Activated CD4-positive, alpha-beta T cell treated with anti-CD3 and anti-CD28 coated beads, Interleukin-2, amount 50 U/mL, for 16 hours (primary cell): ENCODE data around the gene TNFRSF25.
"Not testable (repeated sequence)": the region's sequence is repeated elsewhere in the genome, so short reads cannot be mapped to it uniquely, and the experiment has no call there.

Experiments
- DNase-seq: peaks from one replicate; pipeline ENCODE4 v3.0.0-alpha.2; 2020

Gene TNFRSF25

DNA sequence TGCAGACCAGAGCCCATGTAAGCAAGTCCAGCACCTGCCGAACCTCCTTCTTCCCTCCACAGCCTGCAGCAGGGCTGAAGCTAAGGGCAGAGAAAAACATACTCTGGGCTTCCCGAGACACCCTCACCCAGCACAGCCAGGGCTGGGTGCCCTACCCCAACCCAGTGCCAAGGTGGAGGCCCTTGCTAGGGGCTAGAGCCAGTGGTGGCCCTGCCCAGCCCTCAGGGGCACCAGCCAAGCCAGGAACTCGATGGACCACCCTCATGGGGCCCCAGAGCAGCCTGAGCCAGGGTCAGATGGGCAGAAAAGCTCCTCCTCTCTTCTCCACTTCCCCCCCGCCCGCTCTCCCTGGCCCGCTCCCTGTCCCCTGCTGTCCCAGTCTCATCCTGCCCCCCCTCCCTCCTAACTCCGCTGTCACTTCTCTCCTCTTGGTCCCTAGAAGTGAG, 15.9 kb downstream of the TNFRSF25 start:
- no peak for DNase-seq

DNA sequence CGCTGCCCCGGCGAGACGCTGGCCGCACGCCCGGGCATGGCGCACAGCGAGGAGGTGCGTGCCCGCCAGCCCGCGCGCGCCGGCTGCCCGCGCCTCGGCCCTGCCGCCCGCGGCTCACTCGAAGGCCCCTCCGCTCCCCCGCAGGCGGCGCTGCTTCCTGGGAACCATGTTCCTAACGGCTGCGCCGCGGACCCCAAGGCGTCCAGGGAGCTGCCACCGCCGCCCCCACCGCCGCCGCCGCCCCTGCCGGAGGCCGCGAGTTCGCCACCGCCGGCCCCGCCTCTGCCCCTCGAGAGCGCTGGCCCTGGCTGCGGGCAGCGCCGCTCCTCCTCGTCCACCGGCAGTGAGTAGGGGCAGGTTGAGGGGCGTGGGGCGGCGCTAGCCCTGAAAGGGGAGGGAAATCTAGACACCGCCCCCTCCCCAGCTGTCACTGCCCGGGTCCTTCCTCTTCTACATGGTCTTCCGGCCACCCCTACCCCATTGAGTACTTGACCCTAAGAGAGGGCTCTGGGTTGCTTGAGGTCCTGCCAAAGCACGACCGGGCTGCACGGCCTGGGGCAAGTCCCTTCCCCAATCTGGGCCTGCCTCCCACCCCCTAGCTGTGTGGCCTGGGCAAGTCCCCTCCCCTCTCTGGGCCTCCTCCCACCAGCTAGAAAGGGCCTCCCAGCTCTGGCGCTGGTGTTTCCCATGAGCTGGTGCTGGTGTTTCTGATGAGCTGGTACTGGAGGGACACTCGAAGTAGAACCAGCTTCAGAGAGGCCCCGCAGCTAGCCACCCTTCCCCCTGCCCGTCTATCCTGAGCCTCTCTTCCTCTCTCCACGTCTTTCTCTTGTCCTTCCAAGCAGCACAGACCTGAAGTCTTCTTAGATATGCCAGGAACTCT, 17.0 kb downstream of the TNFRSF25 start:
- DNase-seq = no peak

- no peak for DNase-seq
Observed at GRCh38 chr1:6447818-6448748, 17.9 kb downstream of the TNFRSF25 start.

DNA sequence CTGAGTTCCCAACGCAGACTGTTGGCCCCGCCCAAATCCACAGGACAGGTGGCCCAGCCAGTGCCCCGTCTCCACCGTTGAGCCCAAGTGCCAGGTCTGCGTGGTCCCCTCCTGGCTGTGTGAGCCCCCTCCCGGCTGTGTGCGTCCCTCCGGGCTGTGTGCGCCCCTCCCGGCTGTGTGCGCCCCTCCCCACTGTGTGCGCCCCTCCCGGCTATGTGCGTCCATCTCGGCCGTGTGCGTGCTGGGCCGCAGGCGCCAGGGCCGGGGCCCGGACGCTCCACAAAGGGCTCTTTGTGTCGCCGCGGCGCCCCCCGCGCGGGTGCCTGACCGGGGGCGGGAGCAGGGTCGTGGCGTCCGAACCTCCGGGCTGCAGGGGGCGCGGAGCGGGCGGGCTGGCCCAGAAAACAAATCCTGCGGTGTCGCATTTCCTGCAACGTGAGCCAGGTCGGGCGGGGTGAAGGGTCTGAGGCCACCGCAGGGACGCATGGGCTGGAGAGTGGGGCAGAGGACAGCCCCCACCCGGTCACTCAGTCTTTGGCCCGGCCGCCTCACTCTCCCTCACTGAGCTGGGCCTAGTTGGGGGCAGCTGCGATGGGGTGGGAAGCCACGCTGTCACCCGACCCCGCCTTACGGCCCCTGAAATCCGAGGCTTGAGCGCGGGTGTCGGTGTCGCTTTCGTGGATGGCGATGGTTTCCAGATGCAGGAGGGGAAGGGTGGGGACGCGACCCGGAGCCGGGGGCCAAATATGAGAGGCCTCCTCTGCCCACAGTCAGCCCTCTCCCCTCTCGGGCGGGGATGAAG, 18.8 kb downstream of the TNFRSF25 start:
- no peak for DNase-seq

DNA sequence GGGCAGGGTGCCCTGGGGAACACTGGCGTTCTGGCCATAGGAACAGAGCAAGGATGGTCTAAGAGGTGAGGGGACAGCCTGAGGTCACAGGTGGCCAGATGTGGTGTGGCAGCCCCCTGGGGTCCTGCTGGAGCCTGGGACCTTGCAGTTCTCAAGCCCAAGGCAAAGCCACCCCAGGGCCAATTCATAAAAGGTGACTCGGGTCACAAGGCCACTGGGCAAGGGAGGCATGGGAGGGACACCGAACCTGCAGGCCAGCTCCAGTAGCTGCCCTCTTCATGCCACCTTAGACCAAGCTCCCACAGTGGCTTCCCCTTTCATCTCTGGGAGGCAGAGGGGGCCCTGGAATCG, 19.3 kb downstream of the TNFRSF25 start:
- DNase-seq = no peak

- DNase-seq = not testable (repeated sequence)
Observed at GRCh38 chr1:6445929-6446328, 20.0 kb downstream of the TNFRSF25 start.

DNA sequence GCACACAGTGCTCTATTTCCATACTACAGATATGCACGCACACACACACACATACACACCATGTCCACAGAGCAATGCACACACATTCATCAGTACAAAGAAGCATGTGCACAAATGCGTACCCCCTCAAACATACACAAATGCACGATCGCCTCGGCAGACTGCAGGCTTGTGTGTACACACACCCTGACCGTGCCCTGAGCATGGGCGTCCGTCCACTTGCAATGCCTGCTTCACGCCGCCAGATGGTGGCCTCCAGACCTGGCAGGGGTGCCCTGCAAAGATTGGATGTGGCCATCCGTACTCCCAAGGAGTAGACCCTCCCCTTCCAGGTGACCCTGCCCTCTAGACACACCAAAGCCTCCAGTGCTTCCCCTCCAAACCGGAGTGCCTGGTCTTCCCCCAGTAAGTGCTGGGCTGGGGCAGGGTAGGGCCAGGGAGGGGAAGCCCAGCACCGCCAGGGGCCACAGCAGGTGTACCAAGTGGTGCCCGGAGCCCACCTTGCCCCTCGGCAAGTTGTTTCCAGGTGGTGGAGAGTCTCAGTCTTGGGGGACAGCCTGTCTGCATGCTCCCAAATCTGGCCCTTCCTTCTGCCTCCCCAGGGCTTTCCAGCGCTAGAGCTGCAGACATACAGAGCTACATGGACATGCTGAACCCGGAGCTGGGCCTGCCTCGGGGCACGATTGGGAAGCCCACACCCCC, 20.8 kb downstream of the TNFRSF25 start:
- peak; percentile 37 for DNase-seq

DNA sequence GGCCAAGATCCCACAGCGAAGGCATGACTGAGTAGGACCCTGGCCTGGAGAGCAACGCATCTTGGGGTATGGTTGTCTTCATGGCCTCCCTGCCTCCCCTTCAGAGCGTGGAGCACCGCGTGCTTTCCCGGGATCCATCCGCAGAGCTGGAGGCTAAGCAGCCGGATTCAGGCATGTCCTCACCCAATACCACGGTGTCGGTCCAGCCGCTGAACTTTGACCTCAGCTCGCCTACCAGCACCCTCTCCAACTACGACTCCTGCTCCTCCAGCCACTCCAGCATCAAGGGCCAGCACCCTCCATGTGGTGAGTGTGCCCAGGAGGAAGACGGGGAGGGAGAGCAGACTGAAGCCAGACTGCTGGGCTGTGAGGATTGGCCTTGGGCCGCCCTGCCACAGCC, 21.6 kb downstream of the TNFRSF25 start:
- DNase-seq = no peak

GRCh38 chr1:6443339-6444115, 22.4 kb downstream of the TNFRSF25 start:
- no peak for DNase-seq

- DNase-seq = no peak
Observed at GRCh38 chr1:6441586-6441985, 24.4 kb downstream of the TNFRSF25 start.

- peak; percentile 73 for DNase-seq
Observed at GRCh38 chr1:6440198-6441126, 25.5 kb downstream of the TNFRSF25 start.

- DNase-seq = peak; percentile 75
Observed at GRCh38 chr1:6438047-6438525, 27.9 kb downstream of the TNFRSF25 start.

DNA sequence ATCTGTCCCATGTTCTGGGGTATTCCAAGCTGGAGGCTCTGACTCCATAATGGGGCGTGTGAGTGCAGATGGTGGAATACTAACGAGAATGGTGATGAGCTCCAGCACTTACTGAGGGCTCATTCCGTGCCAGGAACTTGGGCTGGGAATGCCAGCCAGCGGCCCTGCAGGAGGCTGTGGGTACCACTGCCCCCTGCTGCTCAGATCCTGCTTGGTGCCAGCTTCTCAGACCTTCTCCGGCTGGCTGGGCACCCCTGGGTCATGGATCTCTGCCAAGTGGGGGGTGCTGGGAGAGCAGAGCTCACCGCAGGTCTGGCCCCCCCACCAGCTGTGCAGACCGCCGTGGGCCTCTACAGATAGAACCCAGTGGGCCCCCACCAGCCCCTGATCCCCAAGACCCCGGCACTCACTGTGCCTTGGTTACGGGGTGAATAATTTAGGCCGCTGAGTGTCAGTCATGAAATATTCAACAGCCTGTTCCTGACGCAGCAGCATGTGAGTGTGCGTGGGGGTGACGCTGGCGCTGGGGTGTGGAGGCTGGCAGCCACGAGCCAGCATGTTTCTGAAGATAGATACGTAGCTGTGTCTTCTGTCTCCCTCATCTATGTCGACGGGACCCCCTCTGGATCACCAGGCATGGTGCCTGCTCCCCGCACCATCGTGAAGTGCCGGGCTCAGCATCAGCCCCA, 28.8 kb downstream of the TNFRSF25 start:
- DNase-seq = not testable (repeated sequence)

DNA sequence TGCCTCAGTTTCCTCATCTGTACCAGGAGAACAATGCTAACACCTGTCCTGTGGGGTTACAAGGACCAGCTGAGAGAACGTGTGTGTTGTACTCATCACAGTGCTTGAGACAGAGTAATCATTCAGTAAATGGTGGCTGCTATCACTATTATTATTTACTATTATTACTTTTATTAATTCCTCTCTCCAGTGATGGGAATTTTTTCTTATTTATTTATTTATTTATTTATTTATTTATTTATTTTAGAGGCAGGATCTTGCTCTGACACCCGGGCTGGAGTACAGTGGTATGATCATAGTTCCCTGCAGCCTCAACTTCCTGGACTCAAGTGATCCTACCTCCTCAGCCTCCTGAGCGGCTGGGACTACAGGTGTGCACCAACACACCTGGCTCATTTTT, 29.7 kb downstream of the TNFRSF25 start:
- DNase-seq = not testable (repeated sequence)

DNA sequence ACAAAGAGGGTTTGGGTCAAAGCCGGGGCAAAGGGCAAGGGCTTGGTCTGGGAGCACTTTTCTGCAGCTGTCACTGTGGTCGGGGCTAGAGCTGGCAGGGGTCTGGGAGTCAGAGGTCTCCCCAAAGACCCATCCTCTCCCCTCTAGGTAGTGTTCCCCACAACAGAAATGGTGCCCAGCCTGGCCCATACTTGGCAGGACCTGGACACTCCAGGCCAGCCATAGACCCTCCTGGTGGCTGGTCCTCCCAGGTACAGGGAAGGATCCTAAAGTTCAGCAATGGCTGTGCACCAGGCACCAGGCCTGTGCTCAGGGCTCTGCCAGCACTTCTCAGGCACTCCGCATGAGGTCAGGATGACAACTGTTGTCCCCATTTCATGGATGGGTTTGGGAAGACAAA, 30.4 kb downstream of the TNFRSF25 start:
- DNase-seq = no peak

- no peak for DNase-seq
Observed at GRCh38 chr1:6435129-6435528, 30.8 kb downstream of the TNFRSF25 start.

GRCh38 chr1:6434186-6434585, 31.8 kb downstream of the TNFRSF25 start:
- no peak for DNase-seq

- not testable (repeated sequence) for DNase-seq
Observed at GRCh38 chr1:6431645-6432579, 34.1 kb downstream of the TNFRSF25 start.
